ENCODE results near the gene TMEM116.

DNA sequence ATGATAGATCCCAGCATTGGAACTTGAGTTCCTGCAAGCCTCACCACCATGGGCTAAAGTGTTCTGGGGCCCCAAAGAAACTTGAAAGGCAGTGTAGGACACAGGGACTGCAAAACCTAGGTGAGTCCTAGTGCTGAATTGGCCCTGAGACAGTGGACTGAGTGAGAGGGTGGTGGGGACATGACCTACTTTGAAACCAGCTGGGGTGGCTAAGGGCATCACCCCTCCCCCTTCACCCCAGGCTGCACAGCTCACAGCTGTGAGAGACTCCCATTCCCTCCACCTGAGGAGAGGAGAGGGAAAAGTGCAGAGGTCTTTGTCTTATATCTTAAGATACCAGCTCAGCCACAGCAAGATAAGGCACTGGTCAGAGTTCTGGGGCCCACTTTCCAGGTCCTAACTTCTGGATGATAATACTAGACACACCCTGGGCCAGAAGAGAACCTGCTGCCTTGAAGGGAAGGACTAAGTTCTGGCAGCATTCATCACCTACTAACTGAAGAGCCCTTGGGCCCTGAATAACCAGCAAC, 108.5 kb downstream of the TMEM116 start:
- TF ChIP-seq, protein P1, sequence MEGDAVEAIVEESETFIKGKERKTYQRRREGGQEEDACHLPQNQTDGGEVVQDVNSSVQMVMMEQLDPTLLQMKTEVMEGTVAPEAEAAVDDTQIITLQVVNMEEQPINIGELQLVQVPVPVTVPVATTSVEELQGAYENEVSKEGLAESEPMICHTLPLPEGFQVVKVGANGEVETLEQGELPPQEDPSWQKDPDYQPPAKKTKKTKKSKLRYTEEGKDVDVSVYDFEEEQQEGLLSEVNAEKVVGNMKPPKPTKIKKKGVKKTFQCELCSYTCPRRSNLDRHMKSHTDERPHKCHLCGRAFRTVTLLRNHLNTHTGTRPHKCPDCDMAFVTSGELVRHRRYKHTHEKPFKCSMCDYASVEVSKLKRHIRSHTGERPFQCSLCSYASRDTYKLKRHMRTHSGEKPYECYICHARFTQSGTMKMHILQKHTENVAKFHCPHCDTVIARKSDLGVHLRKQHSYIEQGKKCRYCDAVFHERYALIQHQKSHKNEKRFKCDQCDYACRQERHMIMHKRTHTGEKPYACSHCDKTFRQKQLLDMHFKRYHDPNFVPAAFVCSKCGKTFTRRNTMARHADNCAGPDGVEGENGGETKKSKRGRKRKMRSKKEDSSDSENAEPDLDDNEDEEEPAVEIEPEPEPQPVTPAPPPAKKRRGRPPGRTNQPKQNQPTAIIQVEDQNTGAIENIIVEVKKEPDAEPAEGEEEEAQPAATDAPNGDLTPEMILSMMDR (IDR thresholded peaks at IDR 0.05; ENCODE audit: low read depth, low read length, poor library complexity, severe bottlenecking) = no peak
- no peak for TF ChIP-seq EZH2phosphoT487 (IDR thresholded peaks at IDR 0.05; ENCODE audit: borderline replicate concordance, low read length)

All from DOHH2 (cell line).